ENCODE data around the gene EPB41L2. TPM values are rescaled to one million over a fixed set of nuclear protein-coding genes. Genes with fewer than 3 reads are reported as not detected.
A peak's percentile ranks its signal among the peaks of the same experiment; 100 is the strongest.

EPB41L2 gene
- total RNA-seq, 1 experiment from 2014 or later: 17.5 TPM

DNA sequence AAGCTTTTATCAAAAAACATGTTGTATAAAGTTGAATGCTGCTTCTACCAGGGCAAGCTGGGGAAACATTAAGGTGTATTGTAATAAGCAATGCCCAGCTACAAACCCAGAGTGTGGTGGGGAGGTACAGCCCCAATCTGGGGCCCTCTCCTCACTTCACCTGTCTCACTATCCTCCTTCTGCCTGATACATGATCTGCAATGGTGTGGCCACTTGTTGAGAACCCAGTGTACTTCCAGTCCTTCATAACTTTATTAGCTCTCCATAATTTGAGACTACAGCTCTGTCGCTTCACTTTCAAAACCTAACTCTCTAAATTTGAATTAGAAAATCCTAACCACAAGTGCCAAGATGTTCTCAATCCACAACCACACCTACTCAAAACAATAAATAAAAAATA is 84.9 kb downstream of the EPB41L2 start:
- no peak for DNase-seq (ENCODE audit: low spot score)

DNA sequence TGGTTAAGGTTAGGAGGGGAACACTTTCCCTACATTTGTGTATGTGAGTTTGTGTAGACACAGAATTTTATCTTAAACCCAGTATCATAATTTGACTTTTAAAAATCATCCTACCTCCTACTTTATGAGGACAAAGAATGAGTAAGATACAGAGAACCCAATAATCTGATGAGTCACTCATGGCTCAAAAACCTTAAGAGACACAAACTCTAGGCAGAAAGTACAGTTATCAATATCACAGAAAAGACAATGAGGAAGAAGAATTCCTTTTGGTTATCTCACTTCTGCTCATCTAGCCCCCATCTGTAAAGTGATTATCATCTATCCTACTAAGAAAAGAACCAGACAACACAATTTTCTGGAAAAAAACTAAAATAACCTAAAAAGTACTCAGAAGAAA is 87.7 kb downstream of the EPB41L2 start:
- peak; percentile 4 for DNase-seq (ENCODE audit: low spot score)

DNA sequence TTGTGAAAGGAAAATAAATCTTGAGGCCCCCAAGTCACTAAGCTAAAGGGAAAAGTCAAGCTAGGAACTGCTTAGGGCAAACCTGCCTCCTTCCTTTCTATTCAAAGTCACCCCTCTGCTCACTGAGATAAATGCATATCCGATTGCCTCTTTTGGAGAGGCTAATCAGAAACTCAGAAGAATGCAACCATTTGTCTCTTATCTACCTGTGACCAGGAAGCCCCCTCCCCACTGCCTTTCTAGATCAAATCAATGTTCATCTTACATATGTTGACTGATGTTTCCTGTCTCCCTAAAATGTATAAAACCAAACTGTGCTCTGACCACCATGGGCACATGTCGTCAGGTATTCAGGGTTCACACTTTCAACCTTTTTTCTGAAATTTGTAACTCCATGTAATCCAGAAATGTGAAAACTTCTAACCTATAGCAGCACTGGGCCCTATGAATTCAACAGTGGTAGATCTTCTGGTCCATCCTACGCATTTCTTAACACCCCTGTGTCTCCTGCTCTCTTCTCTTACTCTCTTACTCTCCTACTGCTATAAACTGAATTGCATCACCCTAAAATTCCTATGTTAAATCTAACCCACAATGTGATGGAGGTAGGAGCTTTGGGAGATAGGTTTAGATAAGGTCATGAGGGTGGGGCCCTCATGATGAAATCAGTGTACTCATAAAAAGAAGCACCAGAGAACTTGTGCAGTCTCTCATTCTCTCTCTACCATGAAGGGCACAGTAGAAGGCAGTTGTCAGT is 89.3 kb downstream of the EPB41L2 start:
- DNase-seq (ENCODE audit: low spot score): no peak

DNA sequence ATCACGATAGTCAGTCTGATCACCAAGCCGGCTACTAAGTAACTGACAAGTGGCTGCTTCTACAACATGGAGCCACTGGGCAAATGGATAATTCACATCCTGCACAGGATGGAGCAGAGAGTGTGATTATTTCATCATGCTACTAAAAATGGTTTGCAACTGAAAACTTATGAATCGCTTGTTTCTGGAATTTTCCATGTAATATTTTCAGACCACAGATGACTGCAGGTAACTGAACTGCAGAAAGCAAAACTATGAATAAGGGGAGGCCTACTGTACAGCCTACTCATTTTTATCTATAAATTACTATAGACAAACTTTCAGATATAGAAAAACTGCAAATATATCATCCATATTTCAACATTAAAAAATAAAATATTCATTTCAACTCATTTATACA is 91.5 kb downstream of the EPB41L2 start:
- no peak for DNase-seq (ENCODE audit: low spot score)

DNA sequence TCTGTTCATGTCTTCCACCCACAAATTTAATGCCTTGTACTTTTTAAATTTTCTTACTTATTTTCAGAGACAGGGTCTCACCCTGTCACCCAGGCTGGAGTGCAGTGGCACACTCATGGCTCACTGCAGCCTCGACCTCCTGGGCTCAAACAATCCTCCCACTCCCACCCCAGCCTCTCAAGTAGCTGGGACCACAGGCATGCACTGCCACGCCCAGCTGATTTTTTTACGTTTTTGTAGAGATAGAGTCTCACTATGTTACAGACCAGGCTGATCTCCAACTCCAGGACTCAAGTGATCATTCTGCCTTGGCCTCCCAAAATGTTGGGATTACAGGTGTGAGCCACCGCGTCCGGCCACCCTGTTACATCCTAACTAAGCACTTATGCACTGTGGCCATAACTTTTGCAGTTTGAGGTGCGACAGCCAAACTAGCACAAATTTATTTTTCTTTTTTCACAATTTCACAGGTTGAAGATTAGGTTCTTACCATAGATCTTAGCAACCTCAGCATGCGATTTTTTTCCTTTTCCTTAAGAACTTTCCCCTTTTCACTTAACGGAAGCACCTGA is 92.1 kb downstream of the EPB41L2 start:
- no peak for DNase-seq (ENCODE audit: low spot score)

DNA sequence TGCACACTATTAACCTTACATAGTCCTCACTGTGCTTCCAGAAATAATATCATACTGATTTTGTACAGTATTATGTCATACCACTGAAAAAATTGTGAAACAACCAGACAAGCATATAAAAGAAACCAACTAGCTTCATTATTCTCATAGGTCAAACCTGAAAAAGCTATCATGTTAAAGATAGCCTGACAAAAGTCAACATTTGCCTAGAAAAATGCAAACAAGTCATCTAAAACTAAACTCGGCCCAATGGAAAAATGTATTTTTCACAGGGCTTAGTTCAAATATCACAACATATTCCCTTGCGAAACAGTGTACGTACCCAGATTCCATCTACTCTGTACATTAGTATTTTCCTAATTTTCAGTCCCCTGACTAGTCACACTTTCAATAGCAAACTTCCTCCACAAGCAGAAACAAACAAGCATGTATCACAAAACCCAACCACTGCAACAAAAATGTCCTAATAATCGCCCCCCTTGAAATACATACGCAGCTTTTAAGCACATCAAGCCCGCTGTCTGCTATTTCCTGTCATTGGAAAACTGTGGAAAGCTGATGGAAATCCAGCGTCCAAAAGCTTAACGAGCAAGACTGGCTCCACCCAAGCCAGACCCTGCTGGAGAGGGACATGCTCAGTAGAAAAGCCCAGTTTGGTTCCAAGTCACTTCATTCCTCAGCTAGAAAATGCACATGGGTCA is 93.1 kb downstream of the EPB41L2 start:
- no peak for DNase-seq (ENCODE audit: low spot score)

DNA sequence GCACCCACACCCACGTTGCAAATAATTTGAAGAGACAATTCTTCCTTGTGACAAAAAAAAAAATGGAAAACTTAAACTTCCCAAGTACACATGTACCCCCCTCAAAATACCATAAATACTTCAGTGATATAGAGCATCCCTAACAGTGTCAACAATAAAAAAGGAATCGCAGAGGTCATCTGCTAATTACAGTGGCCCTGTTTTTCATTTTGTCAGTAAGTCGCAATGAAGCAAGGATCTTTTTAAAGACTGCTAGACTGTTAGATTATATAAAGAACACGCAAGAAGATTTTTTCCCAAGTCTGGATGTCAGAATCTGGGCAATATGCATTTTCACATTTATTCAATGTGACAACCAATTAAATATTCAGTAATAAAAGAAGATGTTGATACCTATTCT is 93.9 kb downstream of the EPB41L2 start:
- no peak for DNase-seq (ENCODE audit: low spot score)

DNA sequence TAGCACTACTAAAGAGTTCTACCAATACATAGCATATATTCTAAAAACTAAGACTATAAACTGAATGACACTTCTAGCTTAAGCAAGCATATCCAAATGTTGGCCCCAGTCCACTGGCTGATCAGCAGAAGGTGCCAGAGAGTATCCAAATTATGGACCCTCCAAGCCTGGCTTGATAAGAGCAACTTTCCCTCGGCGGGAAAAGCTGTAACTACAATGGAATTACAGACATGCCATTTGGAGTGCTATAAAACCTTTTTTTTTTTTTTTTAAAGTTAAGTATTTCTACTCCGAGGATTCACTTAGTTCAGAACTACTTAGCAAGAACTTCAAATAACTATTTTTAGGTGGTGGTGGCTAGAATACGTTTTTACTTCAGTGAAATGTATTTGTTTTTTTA is 94.6 kb downstream of the EPB41L2 start:
- DNase-seq (ENCODE audit: low spot score): no peak

DNA sequence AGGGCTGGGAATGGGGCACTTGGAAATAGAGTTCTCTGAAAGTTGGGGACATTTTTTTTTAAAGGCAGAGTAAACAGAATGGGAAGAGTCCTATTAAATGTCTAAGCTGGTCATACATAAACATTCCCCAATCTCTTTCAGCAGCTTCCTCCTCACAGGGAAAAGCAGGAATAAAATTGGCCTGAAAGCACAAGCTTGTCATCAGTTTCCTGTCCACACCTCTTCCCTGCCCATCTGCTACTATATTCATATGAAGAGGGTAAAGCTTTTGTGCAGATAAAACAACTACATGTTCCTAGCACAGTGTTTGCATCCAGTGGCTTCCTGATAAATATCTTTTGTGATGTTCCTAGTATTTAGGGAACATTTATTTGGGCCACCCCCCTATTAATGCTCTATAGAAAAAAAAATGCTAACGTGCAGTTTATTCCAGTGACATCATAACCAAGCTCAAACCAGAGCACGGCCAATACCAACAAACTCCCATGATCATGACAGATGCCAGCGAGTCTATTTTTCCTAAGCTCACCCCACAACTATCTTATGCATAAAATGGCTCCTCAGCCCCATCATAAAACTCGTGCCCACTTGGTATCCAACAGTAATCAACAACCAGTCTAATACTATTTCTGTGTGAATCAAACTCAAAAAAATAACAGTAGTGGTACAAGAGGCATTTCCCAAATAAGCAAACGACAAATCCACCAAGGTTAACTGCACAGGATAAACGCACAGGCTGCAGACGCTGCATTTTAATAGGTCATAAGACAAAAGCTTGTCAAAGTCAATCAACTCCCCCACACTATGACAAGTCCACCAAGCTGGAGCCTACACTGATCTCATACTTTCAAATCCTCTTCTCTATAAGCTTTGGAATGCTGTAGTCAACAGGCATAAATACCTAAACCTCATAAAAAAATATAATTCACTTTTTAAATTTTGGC is 95.3 kb downstream of the EPB41L2 start:
- no peak for DNase-seq (ENCODE audit: low spot score)

DNA sequence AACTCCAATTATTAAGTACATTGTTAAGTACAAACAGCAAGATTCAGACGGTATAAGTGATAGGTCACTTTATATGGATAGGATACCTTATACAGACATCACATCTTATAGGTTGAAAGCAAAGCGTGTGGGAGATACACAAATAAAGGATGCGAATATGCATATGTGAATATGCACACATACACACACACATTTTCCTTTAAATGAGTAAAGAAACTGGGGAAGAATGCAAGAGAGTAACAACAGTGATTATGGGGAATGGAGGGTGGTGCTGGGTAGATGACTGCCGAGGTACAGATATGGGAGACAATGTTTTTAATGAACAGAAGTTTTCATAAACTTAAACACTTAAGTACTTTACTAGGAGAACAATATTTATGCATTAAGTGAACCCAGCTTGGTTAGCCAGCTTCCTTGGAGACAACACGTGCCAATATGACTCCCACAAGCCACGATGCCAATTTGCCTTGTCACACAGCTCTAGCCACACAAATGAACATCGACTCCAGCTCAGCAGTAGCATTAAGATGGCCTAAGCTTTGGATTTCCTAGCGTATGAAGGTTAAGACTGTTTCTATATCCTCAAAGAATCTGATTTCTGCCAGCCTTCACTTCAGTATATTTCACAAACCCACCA is 96.6 kb downstream of the EPB41L2 start:
- no peak for DNase-seq (ENCODE audit: low spot score)

DNA sequence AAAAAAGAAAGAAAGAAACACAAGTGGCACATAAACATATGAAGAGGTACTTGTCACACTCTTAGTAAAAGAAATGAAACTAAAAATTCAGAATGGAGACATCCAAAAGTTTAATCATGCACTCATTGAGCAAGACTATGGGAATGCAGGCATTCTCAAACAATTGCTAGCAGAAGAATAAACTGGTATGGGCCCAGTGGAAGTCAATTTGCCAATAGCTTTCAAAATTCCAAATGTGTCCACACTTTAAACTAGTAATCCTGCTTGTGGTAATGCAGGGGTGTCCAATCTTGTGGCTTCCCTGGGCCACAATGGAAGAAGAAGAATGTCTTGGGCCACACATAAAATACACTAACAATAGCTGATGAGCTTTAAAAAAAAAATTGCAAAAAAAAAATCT is 97.4 kb downstream of the EPB41L2 start:
- DNase-seq (ENCODE audit: low spot score): no peak

DNA sequence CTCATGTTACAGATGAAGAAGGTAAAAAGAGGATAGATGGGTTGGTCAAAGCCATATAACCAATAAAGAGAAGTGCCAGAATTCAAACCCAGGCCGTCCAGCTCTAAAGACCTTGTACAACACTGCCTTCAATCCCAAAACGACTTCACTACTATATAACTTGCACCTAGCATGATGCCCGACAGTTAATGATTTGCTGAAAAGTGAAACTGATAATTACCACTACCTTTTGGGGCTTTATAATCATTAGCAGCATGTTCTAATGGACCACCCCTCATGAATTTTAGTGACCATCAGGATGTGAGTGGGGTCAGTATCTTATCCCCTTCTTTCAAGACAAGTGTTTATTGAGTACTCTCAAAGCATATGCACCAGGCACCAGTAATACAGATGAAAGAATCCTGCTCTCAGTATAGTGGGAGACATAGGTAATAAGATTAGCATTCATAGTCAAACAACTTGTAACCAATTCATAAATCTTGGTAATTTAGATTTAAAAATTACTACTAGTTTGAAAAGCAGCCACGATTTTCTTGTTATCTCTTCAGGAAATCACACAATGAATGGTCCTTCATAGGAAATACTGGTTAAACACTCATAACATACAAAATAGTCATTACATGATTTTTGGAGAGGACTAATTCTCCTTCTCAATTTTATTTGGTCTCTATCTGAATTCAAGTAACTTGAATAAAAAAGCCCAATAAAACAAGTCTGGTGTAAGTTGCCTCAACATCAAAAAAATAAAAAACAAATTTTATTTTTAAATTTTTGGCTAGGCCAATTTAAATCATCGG is 98.0 kb downstream of the EPB41L2 start:
- no peak for DNase-seq (ENCODE audit: low spot score)

DNA sequence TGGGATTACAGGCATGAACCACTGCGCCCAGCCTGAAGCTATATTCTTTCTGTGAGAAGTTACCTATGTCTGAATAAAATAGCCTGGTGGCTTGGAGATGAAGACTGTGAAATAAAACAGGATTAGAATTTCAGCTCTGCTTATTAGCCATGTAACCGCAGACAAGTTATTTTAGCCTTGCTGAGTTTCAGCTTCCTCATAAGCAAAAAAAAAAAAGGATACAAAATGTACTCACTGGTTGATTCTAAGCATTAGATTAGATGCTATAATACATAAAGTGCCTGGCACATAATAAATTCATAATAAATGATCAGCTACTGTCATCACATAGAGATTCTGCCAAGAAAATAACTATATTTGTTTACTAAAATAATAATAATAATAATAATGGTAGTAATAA is 98.8 kb downstream of the EPB41L2 start:
- no peak for DNase-seq (ENCODE audit: low spot score)

DNA sequence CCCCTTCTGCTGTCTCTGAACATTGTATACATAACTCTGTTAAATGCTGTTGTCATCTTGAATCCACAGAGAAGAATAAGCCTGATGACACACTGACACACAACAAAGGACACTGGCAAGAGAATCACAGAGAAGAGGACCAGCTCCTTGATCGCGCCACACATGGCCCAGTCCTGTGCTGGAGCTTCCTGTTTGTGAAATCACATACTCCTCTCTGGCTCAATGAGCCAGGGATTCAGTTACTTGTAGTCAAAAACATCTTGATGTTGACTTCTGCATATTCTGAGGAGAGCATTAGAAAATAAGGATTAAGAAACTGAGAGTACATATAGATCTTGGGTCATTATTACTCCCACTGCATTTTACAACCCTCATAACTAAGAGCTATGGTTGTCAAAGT is 100.1 kb downstream of the EPB41L2 start:
- DNase-seq (ENCODE audit: low spot score): no peak

DNA sequence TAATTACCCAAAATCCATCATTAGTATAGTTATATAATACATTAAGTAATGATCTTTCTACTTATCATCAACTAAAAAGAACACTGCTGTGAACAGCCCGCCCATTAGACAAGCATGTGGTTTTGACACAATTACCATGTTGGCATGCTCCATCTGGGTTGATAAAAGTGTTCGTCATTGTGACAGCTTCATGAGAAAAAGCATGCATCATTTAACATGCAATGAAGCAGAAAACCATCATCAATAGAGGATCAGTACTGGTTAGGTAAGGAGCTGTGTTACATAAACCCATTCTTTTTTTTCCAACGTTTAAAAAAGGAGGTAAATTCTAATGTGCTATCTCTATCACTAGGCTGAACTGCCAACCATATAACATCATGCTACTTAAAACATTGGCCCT is 101.9 kb downstream of the EPB41L2 start:
- no peak for DNase-seq (ENCODE audit: low spot score)

DNA sequence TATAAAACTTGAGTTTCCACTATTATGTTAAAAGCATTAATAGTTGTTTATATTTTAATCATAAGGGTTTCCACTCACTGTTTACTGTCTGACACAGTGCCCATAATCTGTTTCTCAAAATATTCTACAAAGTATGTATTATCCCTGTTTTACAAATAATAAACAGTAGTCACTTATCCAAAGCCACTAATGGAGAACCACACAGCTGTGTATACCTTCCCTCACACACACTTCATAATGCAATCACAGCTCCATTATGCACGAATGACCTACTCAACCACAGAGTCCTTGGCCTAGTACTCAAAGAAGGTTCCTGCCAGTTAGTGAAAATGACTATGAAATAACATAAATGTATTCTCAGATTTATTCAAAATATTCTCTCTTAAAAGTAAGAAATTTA is 103.1 kb downstream of the EPB41L2 start:
- DNase-seq (ENCODE audit: low spot score): no peak

DNA sequence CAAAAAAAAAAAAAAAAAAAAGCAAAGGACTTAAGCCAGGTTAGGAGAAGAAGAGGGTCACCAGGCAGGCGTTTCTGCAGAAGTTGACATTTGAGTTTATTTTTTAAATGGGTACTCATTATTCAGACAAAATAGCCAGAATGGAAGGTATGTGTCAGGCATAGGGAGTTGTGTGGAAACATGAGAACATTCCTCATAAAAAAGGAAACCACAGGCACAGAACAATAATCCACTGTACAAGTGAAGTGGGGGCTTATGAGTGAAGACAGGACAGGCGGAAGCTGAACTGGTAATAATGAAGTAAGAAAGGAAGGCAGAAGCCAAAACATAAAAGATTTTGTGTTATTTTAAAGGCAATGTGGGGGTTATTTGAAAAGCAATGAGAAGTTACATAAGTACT is 104.6 kb downstream of the EPB41L2 start:
- no peak for DNase-seq (ENCODE audit: low spot score)

DNA sequence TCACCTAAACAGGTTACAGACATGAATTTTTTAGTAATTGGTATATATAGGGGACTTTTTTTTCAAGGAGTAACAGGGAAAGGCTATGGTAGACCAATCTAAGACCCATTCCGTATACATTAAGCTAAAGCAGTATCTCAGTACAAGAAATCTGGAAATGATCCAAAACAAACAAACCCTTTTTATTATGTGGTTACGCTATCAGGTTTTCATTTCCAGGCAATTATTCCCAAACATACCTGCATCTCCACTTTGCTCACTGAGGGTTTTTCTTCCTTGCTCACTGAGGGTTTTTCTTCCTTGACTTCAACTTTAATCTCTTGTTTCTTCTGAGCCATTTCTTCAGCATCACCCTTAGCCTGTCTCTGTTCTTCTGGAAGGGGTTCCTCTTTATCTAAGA is 107.3 kb downstream of the EPB41L2 start:
- peak; percentile 5 for DNase-seq (ENCODE audit: low spot score)

DNA sequence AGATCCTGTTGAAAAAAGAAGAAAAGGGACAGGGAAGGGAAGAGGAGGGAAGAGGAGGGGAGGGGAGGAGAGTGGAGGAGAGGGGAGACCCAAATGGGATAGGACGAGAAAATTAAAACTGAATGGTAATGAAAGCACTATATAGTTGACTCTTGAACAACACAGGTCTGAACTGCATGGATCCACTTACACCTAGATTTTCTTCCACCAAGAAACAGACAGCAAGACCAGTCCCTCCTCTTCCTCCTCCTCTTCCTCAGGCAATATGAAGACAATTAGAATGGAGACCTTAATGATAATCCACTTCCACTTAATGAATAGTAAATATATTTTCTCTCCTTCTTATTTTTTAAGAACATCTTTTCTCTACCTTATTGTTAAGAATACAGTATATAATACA is 113.5 kb downstream of the EPB41L2 start:
- no peak for DNase-seq (ENCODE audit: low spot score)

DNA sequence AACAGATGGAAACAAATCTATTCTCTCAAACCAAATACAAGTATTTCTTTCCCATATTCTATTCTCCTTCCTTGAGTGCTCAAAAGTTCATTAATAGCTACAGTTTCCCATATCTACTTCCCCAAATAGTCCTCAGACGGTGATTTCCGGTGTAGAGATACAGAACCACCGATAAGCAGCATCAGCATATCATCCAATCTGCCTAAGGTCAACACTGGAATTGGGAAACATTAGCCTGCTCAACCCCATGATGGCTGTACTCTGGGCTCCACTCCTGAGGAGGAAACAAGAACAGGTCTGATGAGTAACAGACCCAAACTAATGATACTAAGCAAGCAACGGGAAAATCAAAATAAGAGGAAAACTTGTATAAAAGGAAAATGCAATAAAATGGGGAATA is 115.6 kb downstream of the EPB41L2 start:
- DNase-seq (ENCODE audit: low spot score): no peak

DNA sequence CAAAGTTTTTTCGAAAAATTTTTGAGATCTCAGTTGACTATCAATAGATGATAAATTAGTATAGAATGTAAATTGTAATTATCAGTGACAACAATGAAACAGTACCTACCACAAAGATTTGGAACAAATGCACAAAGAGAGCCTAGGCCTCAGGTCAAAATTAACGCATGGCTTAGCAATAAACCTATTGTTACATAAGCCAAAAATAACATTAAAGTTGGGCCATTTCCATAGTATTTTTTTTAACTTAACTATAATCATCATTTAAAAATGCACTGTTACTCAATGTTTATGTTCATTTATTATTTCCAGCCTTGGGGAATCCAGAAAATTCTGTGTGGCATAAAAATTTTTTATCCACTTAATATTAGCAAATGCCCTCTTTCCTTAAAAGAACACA is 117.0 kb downstream of the EPB41L2 start:
- DNase-seq (ENCODE audit: low spot score): no peak
